IMR-90 (cell line): ENCODE measurements around the gene SERPINB4. TPM values are rescaled to one million over a fixed set of nuclear protein-coding genes. Genes with fewer than 3 reads are reported as not detected.
"Not testable (repeated sequence)": the region's sequence is repeated elsewhere in the genome, so short reads cannot be mapped to it uniquely, and the experiment has no call there.

Experiments
- ATAC-seq: fragments of 200-7000 bp; cut with Tn5 transposase; 2 replicates; pipeline ENCODE4 v1.9.1; 2020; ENCODE audit warnings: low read depth, mild to moderate bottlenecking, moderate library complexity
- BruUV-seq: library from RNA; stranded (reverse); fragments of 400-500 nt; replicated peaks from 2 replicates; lab custom pipeline; 2021; lab: Mats Ljungman, UMichigan
- CTCF ChIA-PET: fragments of 300-600 bp; formaldehyde crosslinking; extraction: SDS; loops from one replicate; lab custom pipeline; 2021; ENCODE audit warnings: antibody characterized with exemption; lab: Yijun Ruan, JAX
- POLR2A ChIA-PET: fragments of 300-600 bp; sonication (Branson Sonifier 250); formaldehyde crosslinking; loops from one replicate; lab custom pipeline; 2022; ENCODE audit warnings: antibody characterized with exemption; ENCODE audit not compliant: unreplicated experiment; lab: Charles Lee
- DNase-seq: peaks from one replicate; pipeline ENCODE4 v3.0.0; 2013
- H2AFZ ChIP-seq: replicated peaks from 2 replicates; pipeline ENCODE3; 2013; ENCODE audit warnings: low read length, mild to moderate bottlenecking; ENCODE audit not compliant: poor library complexity
- H2AK5ac ChIP-seq: 2 replicates; pipeline ENCODE4 v1.6.1; 2013; ENCODE audit warnings: low read depth, low read length, inconsistent platforms
- H2AK9ac ChIP-seq: replicated peaks from 2 replicates; pipeline ENCODE3; 2013; ENCODE audit warnings: mild to moderate bottlenecking, low read depth, low read length, moderate library complexity; ENCODE audit not compliant: poor library complexity
- H2BK120ac ChIP-seq: 2 replicates; pipeline ENCODE4 v1.6.1; 2013; ENCODE audit warnings: low read depth, low read length, inconsistent platforms
- H2BK15ac ChIP-seq: 3 replicates; pipeline ENCODE4 v1.6.1; 2013; ENCODE audit warnings: low read depth, low read length, inconsistent platforms
- H2BK20ac ChIP-seq: 2 replicates; pipeline ENCODE4 v1.6.1; 2013; ENCODE audit warnings: low read depth, mild to moderate bottlenecking, inconsistent platforms, low read length, moderate library complexity
- H2BK5ac ChIP-seq: 2 replicates; pipeline ENCODE4 v1.6.1; 2013; ENCODE audit warnings: mild to moderate bottlenecking, low read depth, low read length, inconsistent platforms; ENCODE audit not compliant: poor library complexity, severe bottlenecking
- H3K14ac ChIP-seq: replicated peaks from 2 replicates; pipeline ENCODE4 v1.6.1; 2013; ENCODE audit warnings: low read depth, low read length, inconsistent platforms
- H3K18ac ChIP-seq: 2 replicates; pipeline ENCODE4 v1.6.1; 2013; ENCODE audit warnings: low read depth, low read length, control low read depth
- H3K23ac ChIP-seq: 2 replicates; pipeline ENCODE4 v1.6.1; 2013; ENCODE audit warnings: low read depth, low read length, inconsistent platforms
- H3K27ac ChIP-seq: 2 replicates; pipeline ENCODE4 v1.5.1; 2013; ENCODE audit warnings: mild to moderate bottlenecking, control low read depth, low read length; ENCODE audit not compliant: insufficient read depth
- H3K27me3 ChIP-seq: 2 replicates; pipeline ENCODE4 v1.6.1; 2013; ENCODE audit warnings: low read length; ENCODE audit not compliant: control insufficient read depth, insufficient read depth
- H3K36me3 ChIP-seq: 2 replicates; pipeline ENCODE4 v1.6.1; 2013; ENCODE audit warnings: low read length, mixed read lengths; ENCODE audit not compliant: control insufficient read depth, insufficient read depth
- H3K4ac ChIP-seq: 2 replicates; pipeline ENCODE4 v1.6.1; 2013; ENCODE audit warnings: low read depth, low read length, inconsistent platforms
- H3K4me1 ChIP-seq: 2 replicates; pipeline ENCODE4 v1.6.1; 2013; ENCODE audit warnings: low read length, mixed read lengths; ENCODE audit not compliant: control insufficient read depth, insufficient read depth
- H3K4me2 ChIP-seq: 2 replicates; pipeline ENCODE4 v1.6.1; 2013; ENCODE audit warnings: low read depth, mild to moderate bottlenecking, control low read depth, low read length, moderate library complexity
- H3K4me3 ChIP-seq: 2 replicates; pipeline ENCODE4 v1.5.1; 2013; ENCODE audit warnings: low read depth, mild to moderate bottlenecking, control low read depth, low read length, moderate library complexity; ENCODE audit not compliant: insufficient read depth
- H3K56ac ChIP-seq: 2 replicates; pipeline ENCODE4 v1.6.1; 2013; ENCODE audit warnings: low read length, inconsistent platforms; ENCODE audit not compliant: insufficient read depth; ENCODE audit errors: extremely low read depth
- H3K79me1 ChIP-seq, 2 experiments: 2 replicates each; pipeline ENCODE4 v1.6.1; 2013; ENCODE audit warnings: low read length in 2 of 2, inconsistent platforms in 1 of 2, low read depth in 1 of 2
- H3K9ac ChIP-seq: 2 replicates; pipeline ENCODE4 v1.6.1; 2013; ENCODE audit warnings: low read depth, low read length, control low read depth
- H3K9me1 ChIP-seq: 2 replicates; pipeline ENCODE4 v1.6.1; 2013; ENCODE audit warnings: low read length, inconsistent platforms; ENCODE audit not compliant: insufficient read depth
- H3K9me3 ChIP-seq: 2 replicates; pipeline ENCODE4 v1.6.1; 2013; ENCODE audit warnings: low read length; ENCODE audit not compliant: control insufficient read depth, insufficient read depth
- H4K20me1 ChIP-seq: 2 replicates; pipeline ENCODE4 v1.6.1; 2013; ENCODE audit warnings: low read length, inconsistent platforms; ENCODE audit not compliant: insufficient read depth
- H4K5ac ChIP-seq: 2 replicates; pipeline ENCODE4 v1.6.1; 2013; ENCODE audit warnings: mild to moderate bottlenecking, low read depth, low read length, control low read depth
- H4K8ac ChIP-seq, 2 experiments: 2 replicates each; pipeline ENCODE4 v1.6.1; 2013; ENCODE audit warnings: low read depth in 2 of 2, low read length in 2 of 2, control low read depth in 1 of 2, inconsistent platforms in 1 of 2
- H4K91ac ChIP-seq: 2 replicates; pipeline ENCODE4 v1.6.1; 2013; ENCODE audit warnings: low read depth, low read length, inconsistent platforms; ENCODE audit not compliant: insufficient read depth
- WGBS, 2 experiments: methylation state at CpG; one replicate each; pipeline versions ENCODE4 v1.1.5 to v1.1.7; 2013; ENCODE audit warnings: missing lambda C conversion rate in 2 of 2; ENCODE audit not compliant: insufficient read length in 1 of 2; ENCODE audit errors: extremely low coverage in 2 of 2; 5-methylcytosine and 5-hydroxymethylcytosine counted together
- dilution Hi-C: fragments of 300-500 bp; cut with HindIII; formaldehyde crosslinking; loops from one replicate; pipeline ENCODE4 v1.14.3; 2018; ENCODE audit warnings: low sequenced_read_pairs; ENCODE audit not compliant: unreplicated experiment
- in situ Hi-C: fragments of 300-500 bp; cut with MboI; formaldehyde crosslinking; loops from 3 replicates; pipeline ENCODE4 v1.14.3; 2019; ENCODE audit warnings: low sequenced_read_pairs, inconsistent platforms, mixed read lengths
- intact Hi-C: fragments of 100-400 bp; cut with micrococcal nuclease; formaldehyde crosslinking; loops from 2 replicates; pipeline ENCODE4 v1.10.0; 2022
- polyA plus RNA-seq, 3 experiments: library from polyadenylated mRNA; depleted of rRNA; stranded (reverse); fragments of >200 nt; gene quantifications; 2 replicates each; pipeline ENCODE4 v1.2.3, GENCODE V29; 2012; ENCODE audit warnings: low replicate concordance in 1 of 3
- total RNA-seq: library from RNA; depleted of rRNA; stranded (reverse); fragments of >200 nt; gene quantifications from 2 replicates; pipeline ENCODE4 v1.2.3, GENCODE V29; 2012

Gene SERPINB4
- total and polyA plus RNA-seq, 2 of the 4 experiments (the other 2 are of a cell fraction), result not detected

GRCh38 chr18:63644694-63645093 lies 638 bp upstream of the SERPINB4 start:
- H2AK5ac ChIP-seq, H3K56ac ChIP-seq, DNase-seq, H3K9me3 ChIP-seq, H3K4me3 ChIP-seq, H2AFZ ChIP-seq, H4K5ac ChIP-seq, CTCF ChIA-PET, H2BK120ac ChIP-seq, POLR2A ChIA-PET, dilution Hi-C loops, H4K8ac ChIP-seq, H3K4me2 ChIP-seq, H2BK20ac ChIP-seq, intact Hi-C loops, H3K4ac ChIP-seq, H3K27ac ChIP-seq, H2BK15ac ChIP-seq, H3K36me3 ChIP-seq, H3K23ac ChIP-seq, H3K27me3 ChIP-seq, H3K79me1 ChIP-seq, H2BK5ac ChIP-seq, H3K18ac ChIP-seq, ATAC-seq, H3K14ac ChIP-seq, H3K9ac ChIP-seq, H2AK9ac ChIP-seq, BruUV-seq, H3K4me1 ChIP-seq, in situ Hi-C loops, H4K20me1 ChIP-seq, H3K9me1 ChIP-seq, H4K91ac ChIP-seq: not testable (repeated sequence)
- WGBS, 2 experiments, result no CpG with 5 or more reads among the region's 1 CpG

GRCh38 chr18:63642668-63643356 lies 1.2 kb downstream of the SERPINB4 start:
- H2BK5ac ChIP-seq, H4K8ac ChIP-seq, ATAC-seq, CTCF ChIA-PET, H2AK9ac ChIP-seq, H3K79me1 ChIP-seq, H4K20me1 ChIP-seq, H3K9ac ChIP-seq, H3K4me1 ChIP-seq, H4K5ac ChIP-seq, intact Hi-C loops, H3K18ac ChIP-seq, H2BK20ac ChIP-seq, H3K56ac ChIP-seq, H3K23ac ChIP-seq, BruUV-seq, DNase-seq, H3K27me3 ChIP-seq, H2AFZ ChIP-seq, H2BK120ac ChIP-seq, H2BK15ac ChIP-seq, H3K36me3 ChIP-seq, H3K14ac ChIP-seq, H3K27ac ChIP-seq, H4K91ac ChIP-seq, dilution Hi-C loops, in situ Hi-C loops, H3K9me3 ChIP-seq, H3K4me2 ChIP-seq, H3K4ac ChIP-seq, H3K9me1 ChIP-seq, H2AK5ac ChIP-seq, H3K4me3 ChIP-seq, POLR2A ChIA-PET: not testable (repeated sequence)
- WGBS, 2 experiments, result 60% methylated on average over 1 of the region's 4 CpGs; no CpG with 5 or more reads in 1 of the 2 experiments
